ENCODE measurements around the gene DDX39B. TPM values are rescaled to one million over a fixed set of nuclear protein-coding genes. Genes with fewer than 3 reads are reported as not detected.

DDX39B gene
- total RNA-seq, 2 experiments from 2014 or later, result 538 to 547 TPM

GRCh38 chr6:31538805-31539400 lies 2.9 kb downstream of the DDX39B start:
- ChIA-PET POLR2A (interaction anchor here (0.6 kb wide), 1 partner anchor 81 kb away, joined by 3 read pairs; no protein-coding TSS in a partner anchor), CTCF (interaction anchor here (0.8 to 29.2 kb wide), 5 partner anchors 9 to 48 kb away, joined by 3 to 1658 read pairs (median 23); partner anchors contain the start of genes LST1, LTB, MICB and NCR3)
- intact Hi-C loops (cut with micrococcal nuclease), result no loop called here
- no peaks in the 10 kb centered on the region for H3K27me3 Mint-ChIP-seq
- peaks cover 57% of the 10 kb centered on the region for H3K4me1 Mint-ChIP-seq (ENCODE audit: low read depth)
- peak overlapping the region; percentile 93 for H3K27ac Mint-ChIP-seq
- peak overlapping the region; percentile 94 for H3K4me3 Mint-ChIP-seq
- peaks cover 67% of the 10 kb centered on the region for H3K36me3 Mint-ChIP-seq
- H3K9me3 Mint-ChIP-seq, result no peaks in the 10 kb centered on the region
- DNase-seq, result peak; percentile 8

DNA sequence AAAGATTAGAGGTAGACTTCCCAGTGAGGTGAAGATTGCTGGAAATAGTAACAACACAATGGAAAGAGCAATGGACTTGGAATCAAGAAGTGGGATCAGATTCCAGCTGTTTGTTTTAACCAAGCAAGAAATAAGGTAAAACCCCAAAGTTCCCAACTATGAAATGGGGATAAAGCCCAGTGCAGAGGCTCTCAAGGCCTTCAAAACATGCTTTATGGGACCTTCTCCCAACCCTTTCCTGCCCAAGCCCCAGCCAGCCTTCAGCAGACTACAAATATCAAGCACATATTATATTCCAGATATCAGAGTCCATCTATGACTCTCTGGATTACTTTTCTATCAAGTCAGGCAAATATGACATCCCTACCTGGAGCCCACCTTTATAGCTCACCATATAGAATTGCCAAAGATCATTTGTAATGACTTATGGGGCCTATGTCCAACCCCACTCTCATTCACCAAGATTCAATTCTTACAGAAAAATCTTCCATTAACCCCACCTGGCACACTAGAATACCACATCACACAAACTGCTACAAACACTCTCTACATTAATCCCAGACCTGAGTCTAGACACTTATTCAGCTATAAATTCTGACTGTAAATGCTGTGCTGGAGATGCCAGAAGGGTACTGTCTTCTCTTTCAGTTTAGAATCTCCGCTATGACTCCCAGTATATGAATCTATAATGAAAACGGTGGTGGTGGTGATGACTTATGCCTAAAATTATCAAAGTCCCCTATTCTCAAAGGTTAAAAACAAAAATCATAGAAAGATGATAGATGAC lies 6.1 kb downstream of the DDX39B start:
- no peak for DNase-seq
- CTCF ChIA-PET, result interaction anchor here (1.4 kb wide), 1 partner anchor 11 kb away, joined by 5 read pairs; no protein-coding TSS in a partner anchor
- H3K36me3 Mint-ChIP-seq, result peaks cover 85% of the 10 kb centered on the region
- no peaks in the 10 kb centered on the region for H3K27me3 Mint-ChIP-seq
- peak overlapping the region; percentile 40 for H3K27ac Mint-ChIP-seq
- no peak overlapping the region for H3K4me3 Mint-ChIP-seq
- peaks cover 63% of the 10 kb centered on the region for H3K4me1 Mint-ChIP-seq (ENCODE audit: low read depth)
- no peaks in the 10 kb centered on the region for H3K9me3 Mint-ChIP-seq
- POLR2A ChIA-PET, result interaction anchor here (0.6 to 2.9 kb wide), 3 partner anchors 10 to 79 kb away, joined by 3 to 9 read pairs (median 3); partner anchors contain the start of gene AIF1
- intact Hi-C loops (cut with micrococcal nuclease), result no loop called here

DNA sequence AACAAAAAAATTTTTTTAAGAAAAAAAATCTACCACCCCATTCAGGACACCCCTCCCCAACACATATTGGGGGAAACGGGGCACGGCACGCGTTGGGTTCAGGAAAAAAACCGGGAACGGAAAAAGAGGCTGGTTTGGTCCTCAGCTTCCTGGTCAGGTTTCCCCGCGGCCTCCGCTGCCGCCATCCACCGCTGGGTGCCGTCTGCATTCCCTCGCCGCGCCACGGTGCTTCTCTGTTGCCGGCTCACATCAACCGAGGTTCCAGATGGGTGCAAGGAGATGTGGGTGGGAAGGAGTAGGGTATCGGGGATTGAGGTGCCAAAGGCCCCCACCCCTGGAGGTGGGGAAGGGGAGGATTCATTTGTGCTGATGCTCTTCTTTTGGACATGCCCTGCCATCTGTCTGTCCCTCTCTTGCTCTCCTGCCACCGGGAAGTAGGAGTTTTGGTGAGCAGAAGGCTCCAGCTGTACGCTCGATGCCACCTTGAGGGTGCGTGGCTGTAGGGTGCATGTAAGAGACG lies 7.2 kb downstream of the DDX39B start:
- Mint-ChIP-seq H3K9me3 (no peaks in the 10 kb centered on the region), H3K27ac (no peak overlapping the region), H3K4me1 (ENCODE audit: low read depth) (peaks cover 54% of the 10 kb centered on the region), H3K4me3 (no peak overlapping the region), H3K27me3 (no peaks in the 10 kb centered on the region), H3K36me3 (peaks cover 85% of the 10 kb centered on the region)
- POLR2A ChIA-PET, result interaction anchor here (0.8 to 2.9 kb wide), 2 partner anchors 39 to 42 kb away, joined by 3 to 9 read pairs; no protein-coding TSS in a partner anchor
- CTCF ChIA-PET, result interaction anchor here (1.4 kb wide), 1 partner anchor 10 kb away, joined by 5 read pairs; no protein-coding TSS in a partner anchor
- intact Hi-C loops (cut with micrococcal nuclease), result no loop called here
- DNase-seq, result no peak

GRCh38 chr6:31534011-31534410 lies 7.8 kb downstream of the DDX39B start:
- CTCF ChIA-PET, result no interaction called here
- no peaks in the 10 kb centered on the region for H3K9me3 Mint-ChIP-seq

GRCh38 chr6:31533455-31533841 lies 8.4 kb downstream of the DDX39B start:
- Mint-ChIP-seq H3K4me1 (ENCODE audit: low read depth) (peaks cover 43% of the 10 kb centered on the region), H3K4me3 (no peak overlapping the region), H3K9me3 (no peaks in the 10 kb centered on the region), H3K27me3 (no peaks in the 10 kb centered on the region), H3K36me3 (peaks cover 75% of the 10 kb centered on the region), H3K27ac (peak overlapping the region; percentile 73)
- POLR2A ChIA-PET, result no interaction called here
- no peak for DNase-seq
- intact Hi-C loops (cut with micrococcal nuclease), result no loop called here
- CTCF ChIA-PET, result no interaction called here

More at GRCh38 chr6:31534011-31534410, 7.8 kb downstream of the DDX39B start:
- Mint-ChIP-seq H3K4me1 (ENCODE audit: low read depth) (peaks cover 49% of the 10 kb centered on the region), H3K36me3 (peaks cover 81% of the 10 kb centered on the region), H3K4me3 (no peak overlapping the region), H3K27ac (peak overlapping the region; percentile 51), H3K27me3 (no peaks in the 10 kb centered on the region)
- POLR2A ChIA-PET, result interaction anchor here (0.8 to 2.9 kb wide), 2 partner anchors 39 to 41 kb away, joined by 3 to 9 read pairs; no protein-coding TSS in a partner anchor
- intact Hi-C loops (cut with micrococcal nuclease), result no loop called here
- DNase-seq, result no peak

- ChIA-PET CTCF (interaction anchor here (1.5 kb wide), 1 partner anchor 66 kb away, joined by 4 read pairs; no protein-coding TSS in a partner anchor), POLR2A (interaction anchor here (0.5 to 1.5 kb wide), 3 partner anchors 8 to 1215 kb away, joined by 3 to 4 read pairs (median 3); no protein-coding TSS in a partner anchor)
- Mint-ChIP-seq H3K9me3 (no peaks in the 10 kb centered on the region), H3K4me3 (no peak overlapping the region), H3K27ac (peak overlapping the region; percentile 73), H3K27me3 (no peaks in the 10 kb centered on the region), H3K36me3 (peaks cover 72% of the 10 kb centered on the region), H3K4me1 (ENCODE audit: low read depth) (peaks cover 39% of the 10 kb centered on the region)
- no peak for DNase-seq
- intact Hi-C loops (cut with micrococcal nuclease), result no loop called here
Measured at GRCh38 chr6:31532644-31533454, 9.0 kb downstream of the DDX39B start.

DNA sequence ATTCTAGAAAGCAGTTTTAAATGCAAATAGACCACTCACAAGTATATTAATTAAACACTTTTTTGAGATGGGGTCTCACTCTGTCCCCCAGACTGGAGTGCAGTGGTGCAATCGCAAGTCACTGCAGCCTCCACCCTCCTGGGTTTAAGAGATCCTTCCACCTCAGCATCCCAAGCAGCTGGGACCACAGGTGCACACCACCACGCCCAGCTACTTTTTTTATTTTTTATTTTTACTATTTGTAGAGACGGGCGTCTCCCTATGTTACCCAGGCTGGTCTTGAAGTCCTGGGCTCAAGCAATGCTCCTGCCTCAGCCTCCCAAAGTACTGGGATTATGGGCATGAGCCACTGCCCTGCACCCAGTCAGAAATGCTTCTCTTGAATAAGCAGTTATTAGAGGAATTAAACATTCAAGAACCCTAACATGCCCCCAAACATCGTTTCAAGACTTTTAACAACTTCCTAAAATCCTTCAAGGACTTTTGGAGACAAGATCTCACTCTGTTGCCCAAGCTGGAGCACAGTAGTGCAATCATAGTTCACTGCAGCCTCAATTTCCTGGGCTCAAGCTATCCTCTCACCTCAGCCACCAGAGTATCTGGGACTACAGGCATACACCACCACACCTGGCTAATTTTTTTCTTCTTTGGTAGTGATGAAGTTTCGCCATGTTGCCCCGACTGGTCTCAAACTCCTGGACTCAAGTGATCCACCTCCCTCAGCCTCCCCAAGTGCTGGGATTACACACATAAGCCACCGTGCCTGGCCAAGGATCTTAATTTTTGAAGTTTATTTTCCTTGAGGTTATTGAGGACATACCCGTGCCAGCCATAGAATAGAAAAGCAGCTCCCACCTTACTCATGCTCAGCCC lies 9.8 kb downstream of the DDX39B start:
- Mint-ChIP-seq H3K27ac (peak overlapping the region; percentile 49), H3K36me3 (peaks cover 68% of the 10 kb centered on the region), H3K27me3 (no peaks in the 10 kb centered on the region), H3K4me1 (ENCODE audit: low read depth) (peaks cover 34% of the 10 kb centered on the region), H3K9me3 (no peaks in the 10 kb centered on the region), H3K4me3 (no peak overlapping the region)
- ChIA-PET POLR2A (interaction anchor here (0.5 to 1.5 kb wide), 4 partner anchors 7 to 1215 kb away, joined by 3 to 8 read pairs (median 4); no protein-coding TSS in a partner anchor), CTCF (interaction anchor here (0.6 to 1.5 kb wide), 4 partner anchors 9 to 67 kb away, joined by 3 to 4 read pairs (median 3); partner anchors contain the start of gene DDX39B)
- no peak for DNase-seq
- intact Hi-C loops (cut with micrococcal nuclease), result no loop called here

- Mint-ChIP-seq H3K4me1 (ENCODE audit: low read depth) (peaks cover 29% of the 10 kb centered on the region), H3K27ac (no peak overlapping the region), H3K36me3 (peaks cover 61% of the 10 kb centered on the region), H3K9me3 (no peaks in the 10 kb centered on the region), H3K4me3 (no peak overlapping the region), H3K27me3 (no peaks in the 10 kb centered on the region)
- ChIA-PET CTCF (interaction anchor here (0.6 to 1.1 kb wide), 3 partner anchors 10 to 66 kb away, joined by 3 read pairs; partner anchors contain the start of gene DDX39B), POLR2A (interaction anchor here (1.3 to 1.5 kb wide), 2 partner anchors 10 to 38 kb away, joined by 4 to 8 read pairs; no protein-coding TSS in a partner anchor)
- intact Hi-C loops (cut with micrococcal nuclease), result no loop called here
- no peak for DNase-seq
Measured at GRCh38 chr6:31531162-31531561, 10.6 kb downstream of the DDX39B start.

- Mint-ChIP-seq H3K9me3 (no peaks in the 10 kb centered on the region), H3K27ac (no peak overlapping the region), H3K36me3 (peaks cover 56% of the 10 kb centered on the region), H3K4me1 (ENCODE audit: low read depth) (peaks cover 26% of the 10 kb centered on the region), H3K27me3 (no peaks in the 10 kb centered on the region), H3K4me3 (no peak overlapping the region)
- ChIA-PET POLR2A (interaction anchor here (1.3 kb wide), 1 partner anchor 10 kb away, joined by 8 read pairs; no protein-coding TSS in a partner anchor), CTCF (no interaction called here)
- intact Hi-C loops (cut with micrococcal nuclease), result no loop called here
- DNase-seq, result no peak
Measured at GRCh38 chr6:31530659-31531058, 11.1 kb downstream of the DDX39B start.

GRCh38 chr6:31529329-31530150 lies 12.3 kb downstream of the DDX39B start:
- Mint-ChIP-seq H3K27me3 (no peaks in the 10 kb centered on the region), H3K27ac (no peak overlapping the region), H3K4me1 (ENCODE audit: low read depth) (peaks cover 21% of the 10 kb centered on the region), H3K36me3 (peaks cover 45% of the 10 kb centered on the region), H3K9me3 (no peaks in the 10 kb centered on the region), H3K4me3 (no peak overlapping the region)
- POLR2A ChIA-PET, result interaction anchor here (0.8 to 2.5 kb wide), 2 partner anchors 12 to 57 kb away, joined by 3 to 10 read pairs; partner anchors contain the start of gene DDX39B
- DNase-seq, result no peak
- CTCF ChIA-PET, result interaction anchor here (0.8 kb wide), 1 partner anchor 35 kb away, joined by 3 read pairs; no protein-coding TSS in a partner anchor
- intact Hi-C loops (cut with micrococcal nuclease), result no loop called here
